Measurements from ENCODE around the gene KCNK16.
A peak's percentile ranks its signal among the peaks of the same experiment; 100 is the strongest.

Gene KCNK16

DNA sequence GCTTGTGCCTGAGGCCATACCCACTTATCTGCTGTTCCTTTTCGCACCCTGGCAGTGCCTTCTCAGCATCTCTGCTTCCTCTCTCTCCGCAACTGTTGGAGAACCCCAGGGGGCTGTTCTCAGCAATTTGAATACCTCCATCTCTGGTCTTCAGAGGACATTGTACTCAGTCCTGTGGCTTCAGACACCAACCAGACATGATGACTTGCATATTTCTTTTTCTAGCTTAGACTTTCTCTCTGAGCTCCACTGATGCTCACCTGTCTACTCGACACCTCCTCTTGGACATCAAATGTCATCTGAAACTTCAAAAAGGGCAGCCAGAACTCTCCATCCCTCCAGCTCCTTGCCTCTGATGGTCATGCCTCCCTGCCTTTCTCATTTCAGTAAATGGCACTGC, 18.9 kb upstream of the KCNK16 start:
- no peak overlapping the region for H3K4me3 ChIP-seq (ENCODE audit: insufficient read depth in 1 of 2, low read depth in 1 of 2, low read length in 2 of 2)
- peak overlapping the region; percentile 14 to 46 for H3K18ac ChIP-seq (ENCODE audit: low read depth in 1 of 2, low read length in 2 of 2)
- H3K9me3 ChIP-seq (ENCODE audit: control insufficient read depth, low read length) = no peaks in the 10 kb centered on the region
- H3K23ac ChIP-seq (ENCODE audit: low read length in 2 of 2) = no peak overlapping the region
- H4K91ac ChIP-seq (ENCODE audit: low read length) = no peak overlapping the region
- H3K14ac ChIP-seq (ENCODE audit: low read length in 2 of 2) = peak overlapping the region in 1 of 2 experiments; percentile 35
- peaks cover 3% of the 10 kb centered on the region for H3K4me1 ChIP-seq (ENCODE audit: control insufficient read depth, insufficient read depth, low read depth, low read length)
- peaks cover 29 to 43% of the 10 kb centered on the region in 2 experiments for H3K27me3 ChIP-seq (ENCODE audit: control insufficient read depth in 1 of 2, insufficient read depth in 1 of 2, low read length in 2 of 2)
- no peak overlapping the region for H2BK5ac ChIP-seq (ENCODE audit: low read depth, low read length, poor library complexity, severe bottlenecking)
- H3K36me3 ChIP-seq (ENCODE audit: control insufficient read depth in 1 of 2, insufficient read depth in 2 of 2, low read depth in 1 of 2, low read length in 2 of 2) = no peaks in the 10 kb centered on the region
- WGBS = 88% methylated on average over 3 of the region's 3 CpGs
- no peak overlapping the region for H2BK15ac ChIP-seq (ENCODE audit: low read depth, poor library complexity, severe bottlenecking)
- H3K27ac ChIP-seq (ENCODE audit: low read length, poor library complexity, severe bottlenecking) = no peak overlapping the region
- H2AK5ac ChIP-seq (ENCODE audit: low read length, severe bottlenecking) = no peak overlapping the region
- H4K8ac ChIP-seq (ENCODE audit: low read length) = peak overlapping the region; percentile 8
- no peak overlapping the region for H2BK120ac ChIP-seq (ENCODE audit: low read depth, low read length)
- no peak overlapping the region for H2AFZ ChIP-seq (ENCODE audit: low read depth, low read length)
- no peak overlapping the region for H3K9ac ChIP-seq (ENCODE audit: low read length)
- no peak overlapping the region for H3K4ac ChIP-seq (ENCODE audit: low read depth in 1 of 2, low read length in 2 of 2)
- no peak for DNase-seq
- no peak overlapping the region for H3K4me2 ChIP-seq (ENCODE audit: low read length, poor library complexity, severe bottlenecking)
- no peaks in the 10 kb centered on the region for H3K79me1 ChIP-seq (replicated peaks; ENCODE audit: low read length, poor library complexity, severe bottlenecking)
- H2BK12ac ChIP-seq (ENCODE audit: low read length in 2 of 2) = peak overlapping the region in 1 of 2 experiments; percentile 87

DNA sequence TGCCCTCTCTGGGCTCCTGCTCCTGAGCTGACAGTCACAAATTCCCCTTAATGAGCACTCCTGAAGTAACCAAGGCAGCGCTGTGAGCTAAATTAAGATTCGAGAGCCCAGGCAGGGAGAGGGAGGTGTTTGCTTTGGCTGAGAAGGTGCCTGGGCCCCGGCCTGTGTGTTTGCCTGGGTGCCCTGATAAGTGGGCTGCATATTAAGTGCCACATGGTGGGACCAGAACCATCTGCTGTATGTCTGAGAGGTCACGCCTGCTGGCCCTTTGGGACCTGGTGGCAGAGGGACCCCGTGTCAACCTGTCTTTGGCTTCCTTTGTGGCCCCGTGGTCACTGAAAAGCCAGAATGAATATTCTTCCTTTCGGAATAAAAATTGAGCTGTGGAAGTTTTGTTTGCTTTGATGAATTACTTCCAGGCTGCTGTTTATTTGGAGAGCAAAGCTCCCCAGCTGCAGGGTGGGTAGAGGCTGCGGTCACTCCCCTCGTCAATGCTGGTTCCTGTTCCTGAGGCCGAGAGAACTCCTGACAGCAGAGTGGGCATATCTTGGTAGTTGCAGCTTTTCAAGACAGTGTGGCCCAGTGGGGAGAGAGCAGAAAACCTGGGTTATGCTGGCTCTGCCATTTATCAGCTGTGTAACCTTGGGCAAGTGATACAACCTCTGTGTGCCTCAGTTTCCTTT, 17.5 kb upstream of the KCNK16 start:
- Histone ChIP-seq H3K9me3 (ENCODE audit: control insufficient read depth, low read length) (no peaks in the 10 kb centered on the region), H2AFZ (ENCODE audit: low read depth, low read length) (peak overlapping the region; percentile 14), H3K4me1 (ENCODE audit: control insufficient read depth, insufficient read depth, low read depth, low read length) (peaks cover 4% of the 10 kb centered on the region), H3K79me1 (replicated peaks; ENCODE audit: low read length, poor library complexity, severe bottlenecking) (no peaks in the 10 kb centered on the region), H3K4me2 (ENCODE audit: low read length, poor library complexity, severe bottlenecking) (no peak overlapping the region), H4K8ac (ENCODE audit: low read length) (peak overlapping the region; percentile 82), H2BK5ac (ENCODE audit: low read depth, low read length, poor library complexity, severe bottlenecking) (no peak overlapping the region), H3K9ac (ENCODE audit: low read length) (no peak overlapping the region), H3K23ac (ENCODE audit: low read length in 2 of 2) (no peak overlapping the region), H3K4me3 (ENCODE audit: insufficient read depth in 1 of 2, low read depth in 1 of 2, low read length in 2 of 2) (no peak overlapping the region), H2BK120ac (ENCODE audit: low read depth, low read length) (no peak overlapping the region), H3K27ac (ENCODE audit: low read length, poor library complexity, severe bottlenecking) (no peak overlapping the region), H4K91ac (ENCODE audit: low read length) (peak overlapping the region; percentile 82), H3K36me3 (ENCODE audit: control insufficient read depth in 1 of 2, insufficient read depth in 2 of 2, low read depth in 1 of 2, low read length in 2 of 2) (no peaks in the 10 kb centered on the region), H2AK5ac (ENCODE audit: low read length, severe bottlenecking) (no peak overlapping the region), H3K18ac (ENCODE audit: low read depth in 1 of 2, low read length in 2 of 2) (peak overlapping the region; percentile 38 to 67), H3K14ac (ENCODE audit: low read length in 2 of 2) (no peak overlapping the region), H2BK12ac (ENCODE audit: low read length in 2 of 2) (peak overlapping the region; percentile 75 to 81), H3K4ac (ENCODE audit: low read depth in 1 of 2, low read length in 2 of 2) (peak overlapping the region in 1 of 2 experiments; percentile 59), H2BK15ac (ENCODE audit: low read depth, poor library complexity, severe bottlenecking) (no peak overlapping the region), H3K27me3 (ENCODE audit: control insufficient read depth in 1 of 2, insufficient read depth in 1 of 2, low read length in 2 of 2) (peaks cover 30 to 46% of the 10 kb centered on the region in 2 experiments)
- DNase-seq = peak; percentile 17
- 33% methylated on average over 10 of the region's 10 CpGs for WGBS

DNA sequence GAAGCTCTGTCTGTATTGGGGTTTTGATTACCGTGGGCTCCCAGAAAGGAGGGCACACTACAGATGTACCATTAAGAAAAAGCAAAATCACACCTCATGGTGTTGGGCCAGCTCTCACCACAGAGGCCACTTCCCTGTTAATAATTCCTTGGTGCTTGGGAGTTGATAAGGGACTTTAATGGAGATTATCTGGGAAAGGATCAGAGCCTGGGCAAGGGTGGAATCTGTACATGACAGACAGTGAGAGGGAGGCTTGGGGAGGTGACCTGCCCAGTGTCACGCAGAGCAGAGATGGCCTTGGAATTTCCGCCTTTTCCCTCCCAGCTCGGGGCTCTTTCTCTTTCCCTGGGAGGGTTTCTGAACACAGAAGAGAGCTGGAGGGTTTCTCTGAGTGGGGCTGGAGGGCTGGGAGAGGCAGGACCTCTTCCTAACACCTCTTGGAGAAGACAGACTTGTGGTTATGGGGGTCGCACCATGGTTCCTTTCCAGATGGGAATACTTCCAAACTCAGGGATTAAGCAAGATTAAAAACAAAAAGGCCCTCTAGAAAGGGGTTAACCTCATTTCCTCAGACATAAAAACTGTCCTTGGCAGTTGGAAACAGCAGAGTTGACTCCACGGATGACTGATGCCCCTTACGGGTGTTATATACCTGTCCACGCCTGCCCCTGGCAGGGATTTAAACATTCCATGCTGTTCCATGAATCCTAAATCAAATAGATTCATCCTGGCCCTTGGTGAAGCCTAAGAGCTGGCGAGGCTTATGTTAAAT, 16.8 kb upstream of the KCNK16 start:
- H3K14ac ChIP-seq (ENCODE audit: low read length in 2 of 2) = no peak overlapping the region
- H3K4me3 ChIP-seq (ENCODE audit: insufficient read depth in 1 of 2, low read depth in 1 of 2, low read length in 2 of 2) = no peak overlapping the region
- no peak overlapping the region for H2BK5ac ChIP-seq (ENCODE audit: low read depth, low read length, poor library complexity, severe bottlenecking)
- no peak overlapping the region for H3K4me2 ChIP-seq (ENCODE audit: low read length, poor library complexity, severe bottlenecking)
- peaks cover 2% of the 10 kb centered on the region for H3K4me1 ChIP-seq (ENCODE audit: control insufficient read depth, insufficient read depth, low read depth, low read length)
- no peak overlapping the region for H2AK5ac ChIP-seq (ENCODE audit: low read length, severe bottlenecking)
- peak overlapping the region; percentile 14 to 68 for H3K18ac ChIP-seq (ENCODE audit: low read depth in 1 of 2, low read length in 2 of 2)
- no peak overlapping the region for H3K9ac ChIP-seq (ENCODE audit: low read length)
- H3K27me3 ChIP-seq (ENCODE audit: control insufficient read depth in 1 of 2, insufficient read depth in 1 of 2, low read length in 2 of 2) = peaks cover 36 to 49% of the 10 kb centered on the region in 2 experiments
- no peaks in the 10 kb centered on the region for H3K9me3 ChIP-seq (ENCODE audit: control insufficient read depth, low read length)
- H3K27ac ChIP-seq (ENCODE audit: low read length, poor library complexity, severe bottlenecking) = no peak overlapping the region
- H3K23ac ChIP-seq (ENCODE audit: low read length in 2 of 2) = no peak overlapping the region
- DNase-seq = peak; percentile 45
- peak overlapping the region; percentile 52 for H4K8ac ChIP-seq (ENCODE audit: low read length)
- H2BK12ac ChIP-seq (ENCODE audit: low read length in 2 of 2) = peak overlapping the region in 1 of 2 experiments; percentile 81
- H2BK120ac ChIP-seq (ENCODE audit: low read depth, low read length) = no peak overlapping the region
- H2BK15ac ChIP-seq (ENCODE audit: low read depth, poor library complexity, severe bottlenecking) = peak overlapping the region; percentile 30
- peak overlapping the region; percentile 14 for H2AFZ ChIP-seq (ENCODE audit: low read depth, low read length)
- 33% methylated on average over 8 of the region's 9 CpGs for WGBS
- no peak overlapping the region for H4K91ac ChIP-seq (ENCODE audit: low read length)
- no peaks in the 10 kb centered on the region for H3K79me1 ChIP-seq (replicated peaks; ENCODE audit: low read length, poor library complexity, severe bottlenecking)
- peak overlapping the region in 1 of 2 experiments; percentile 59 for H3K4ac ChIP-seq (ENCODE audit: low read depth in 1 of 2, low read length in 2 of 2)
- no peaks in the 10 kb centered on the region for H3K36me3 ChIP-seq (ENCODE audit: control insufficient read depth in 1 of 2, insufficient read depth in 2 of 2, low read depth in 1 of 2, low read length in 2 of 2)

DNA sequence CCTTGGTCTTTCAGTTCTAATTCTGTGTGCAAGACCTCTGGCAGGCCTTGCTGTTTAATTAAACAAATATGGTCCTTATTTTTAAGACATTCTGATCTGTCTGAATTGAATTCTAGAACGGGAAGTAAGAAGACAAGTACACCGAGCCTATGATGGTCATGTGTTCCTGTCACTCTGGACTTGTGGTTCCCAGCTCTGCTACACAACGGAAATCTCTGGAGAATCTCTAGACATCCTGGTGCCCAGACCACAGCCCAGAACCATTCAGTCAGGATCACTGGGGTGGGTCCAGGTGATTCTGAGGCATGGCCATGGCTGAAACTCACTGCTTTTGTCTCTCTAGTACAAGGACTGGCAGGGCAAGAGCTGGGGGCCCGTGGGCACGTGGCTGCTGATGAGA, 15.9 kb upstream of the KCNK16 start:
- no peak overlapping the region for H3K4me2 ChIP-seq (ENCODE audit: low read length, poor library complexity, severe bottlenecking)
- H3K18ac ChIP-seq (ENCODE audit: low read depth in 1 of 2, low read length in 2 of 2) = peak overlapping the region in 1 of 2 experiments; percentile 27
- H2BK5ac ChIP-seq (ENCODE audit: low read depth, low read length, poor library complexity, severe bottlenecking) = no peak overlapping the region
- H3K14ac ChIP-seq (ENCODE audit: low read length in 2 of 2) = no peak overlapping the region
- peak overlapping the region; percentile 67 for H4K8ac ChIP-seq (ENCODE audit: low read length)
- no peaks in the 10 kb centered on the region for H3K9me3 ChIP-seq (ENCODE audit: control insufficient read depth, low read length)
- no peak overlapping the region for H2AK5ac ChIP-seq (ENCODE audit: low read length, severe bottlenecking)
- H4K91ac ChIP-seq (ENCODE audit: low read length) = peak overlapping the region; percentile 84
- H3K4ac ChIP-seq (ENCODE audit: low read depth in 1 of 2, low read length in 2 of 2) = no peak overlapping the region
- peak overlapping the region; percentile 70 for H2BK15ac ChIP-seq (ENCODE audit: low read depth, poor library complexity, severe bottlenecking)
- no peak overlapping the region for H2AFZ ChIP-seq (ENCODE audit: low read depth, low read length)
- H3K27me3 ChIP-seq (ENCODE audit: control insufficient read depth in 1 of 2, insufficient read depth in 1 of 2, low read length in 2 of 2) = peaks cover 41 to 49% of the 10 kb centered on the region in 2 experiments
- H3K4me3 ChIP-seq (ENCODE audit: insufficient read depth in 1 of 2, low read depth in 1 of 2, low read length in 2 of 2) = no peak overlapping the region
- WGBS = 86% methylated on average over 5 of the region's 5 CpGs
- peaks cover 2% of the 10 kb centered on the region for H3K4me1 ChIP-seq (ENCODE audit: control insufficient read depth, insufficient read depth, low read depth, low read length)
- H3K27ac ChIP-seq (ENCODE audit: low read length, poor library complexity, severe bottlenecking) = no peak overlapping the region
- H3K36me3 ChIP-seq (ENCODE audit: control insufficient read depth in 1 of 2, insufficient read depth in 2 of 2, low read depth in 1 of 2, low read length in 2 of 2) = no peaks in the 10 kb centered on the region
- H2BK120ac ChIP-seq (ENCODE audit: low read depth, low read length) = no peak overlapping the region
- peak overlapping the region; percentile 29 to 49 for H2BK12ac ChIP-seq (ENCODE audit: low read length in 2 of 2)
- DNase-seq = no peak
- no peak overlapping the region for H3K9ac ChIP-seq (ENCODE audit: low read length)
- no peak overlapping the region for H3K23ac ChIP-seq (ENCODE audit: low read length in 2 of 2)
- no peaks in the 10 kb centered on the region for H3K79me1 ChIP-seq (replicated peaks; ENCODE audit: low read length, poor library complexity, severe bottlenecking)
